Esophagus muscularis mucosa (tissue), 3 donors: ENCODE measurements around the gene NEDD1.

ENCODE experiments used
- POLR2A ChIP-seq: fragments of 450-650 bp; IDR thresholded peaks from one replicate; pipeline ENCODE4 v1.6.1; 2017; ENCODE audit warnings: antibody characterized with exemption, moderate library complexity, mild to moderate bottlenecking, low read depth
- TF ChIP-seq, protein P1 (sequence below), 3 experiments: fragments of 200-600 bp in 2 of 3; fragments of 450-650 bp in 1 of 3; sonication (generic) in 2 of 3; IDR thresholded peaks; one replicate each; pipeline ENCODE4 v1.5.1; 2017 to 2019; ENCODE audit warnings: antibody characterized with exemption in 3 of 3, mild to moderate bottlenecking in 2 of 3, moderate library complexity in 1 of 3

- TF ChIP-seq, protein P1, sequence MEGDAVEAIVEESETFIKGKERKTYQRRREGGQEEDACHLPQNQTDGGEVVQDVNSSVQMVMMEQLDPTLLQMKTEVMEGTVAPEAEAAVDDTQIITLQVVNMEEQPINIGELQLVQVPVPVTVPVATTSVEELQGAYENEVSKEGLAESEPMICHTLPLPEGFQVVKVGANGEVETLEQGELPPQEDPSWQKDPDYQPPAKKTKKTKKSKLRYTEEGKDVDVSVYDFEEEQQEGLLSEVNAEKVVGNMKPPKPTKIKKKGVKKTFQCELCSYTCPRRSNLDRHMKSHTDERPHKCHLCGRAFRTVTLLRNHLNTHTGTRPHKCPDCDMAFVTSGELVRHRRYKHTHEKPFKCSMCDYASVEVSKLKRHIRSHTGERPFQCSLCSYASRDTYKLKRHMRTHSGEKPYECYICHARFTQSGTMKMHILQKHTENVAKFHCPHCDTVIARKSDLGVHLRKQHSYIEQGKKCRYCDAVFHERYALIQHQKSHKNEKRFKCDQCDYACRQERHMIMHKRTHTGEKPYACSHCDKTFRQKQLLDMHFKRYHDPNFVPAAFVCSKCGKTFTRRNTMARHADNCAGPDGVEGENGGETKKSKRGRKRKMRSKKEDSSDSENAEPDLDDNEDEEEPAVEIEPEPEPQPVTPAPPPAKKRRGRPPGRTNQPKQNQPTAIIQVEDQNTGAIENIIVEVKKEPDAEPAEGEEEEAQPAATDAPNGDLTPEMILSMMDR (IDR thresholded peaks at IDR 0.05), result no peak
- no peak for TF ChIP-seq POLR2A
Observed at GRCh38 chr12:96879301-96879700, 27.8 kb upstream of the NEDD1 start.
